Measurements from ENCODE around the gene RBL1.
A peak's percentile ranks its signal among the peaks of the same experiment; 100 is the strongest.

The RBL1 gene

DNA sequence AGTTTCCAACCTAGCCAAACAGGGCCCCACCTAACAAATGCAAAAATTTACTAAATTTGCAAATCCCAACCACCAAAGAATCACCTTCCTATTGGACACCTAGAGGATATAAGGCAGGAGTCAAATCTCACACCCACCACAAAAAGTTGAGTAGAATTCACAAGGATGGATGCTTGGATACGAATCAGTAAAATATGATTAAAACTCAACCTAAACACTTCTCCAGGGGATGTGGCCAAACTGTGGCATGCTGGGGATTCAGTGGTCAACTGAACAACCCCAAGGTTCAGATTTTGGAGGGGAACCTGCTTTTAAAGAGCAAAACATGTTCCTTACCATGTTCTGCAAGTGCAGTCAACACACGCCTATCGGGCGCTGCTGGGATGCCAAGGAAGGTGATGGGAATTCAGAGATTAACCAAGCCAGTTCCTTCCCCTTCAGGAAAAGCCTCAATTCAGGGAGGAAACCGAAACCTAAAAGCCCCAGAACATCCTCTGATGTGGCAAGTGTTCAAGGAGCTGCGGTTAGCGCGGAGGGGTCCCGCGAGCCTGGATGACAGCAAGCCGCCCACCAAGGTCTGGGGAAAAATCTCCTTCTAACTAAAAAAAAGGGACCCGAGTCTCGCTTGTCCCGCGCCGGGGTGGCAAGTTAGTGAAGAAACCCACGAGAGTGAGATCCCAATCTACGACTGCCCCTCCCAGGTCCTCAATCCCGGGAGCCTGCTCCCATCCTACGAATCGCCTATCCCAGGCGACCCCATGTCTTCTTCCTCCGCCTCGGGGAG, 145.2 kb downstream of the RBL1 start:
- peak overlapping the region; percentile 65 for H3K27ac ChIP-seq
- TF ChIP-seq, protein P1, sequence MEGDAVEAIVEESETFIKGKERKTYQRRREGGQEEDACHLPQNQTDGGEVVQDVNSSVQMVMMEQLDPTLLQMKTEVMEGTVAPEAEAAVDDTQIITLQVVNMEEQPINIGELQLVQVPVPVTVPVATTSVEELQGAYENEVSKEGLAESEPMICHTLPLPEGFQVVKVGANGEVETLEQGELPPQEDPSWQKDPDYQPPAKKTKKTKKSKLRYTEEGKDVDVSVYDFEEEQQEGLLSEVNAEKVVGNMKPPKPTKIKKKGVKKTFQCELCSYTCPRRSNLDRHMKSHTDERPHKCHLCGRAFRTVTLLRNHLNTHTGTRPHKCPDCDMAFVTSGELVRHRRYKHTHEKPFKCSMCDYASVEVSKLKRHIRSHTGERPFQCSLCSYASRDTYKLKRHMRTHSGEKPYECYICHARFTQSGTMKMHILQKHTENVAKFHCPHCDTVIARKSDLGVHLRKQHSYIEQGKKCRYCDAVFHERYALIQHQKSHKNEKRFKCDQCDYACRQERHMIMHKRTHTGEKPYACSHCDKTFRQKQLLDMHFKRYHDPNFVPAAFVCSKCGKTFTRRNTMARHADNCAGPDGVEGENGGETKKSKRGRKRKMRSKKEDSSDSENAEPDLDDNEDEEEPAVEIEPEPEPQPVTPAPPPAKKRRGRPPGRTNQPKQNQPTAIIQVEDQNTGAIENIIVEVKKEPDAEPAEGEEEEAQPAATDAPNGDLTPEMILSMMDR (IDR thresholded peaks at IDR 0.05): no peak
- TF ChIP-seq ZFX (IDR thresholded peaks at IDR 0.05; ENCODE audit: borderline replicate concordance): no peak

All from 22Rv1 (cell line).